Adrenal gland (tissue), 12 donors: Measurements from ENCODE around the gene MYOCD. TPM values are rescaled to one million over a fixed set of nuclear protein-coding genes. Genes with fewer than 3 reads are reported as not detected.

Experiments used
- DNase-seq, 7 donors: peaks; one replicate each; pipeline ENCODE4 v3.0.0-alpha.2; 2019 to 2020
- H3K27ac ChIP-seq, 5 donors: fragments of 200-600 bp; sonication (generic) in 4 of 5; 1 replicate in 3 of 5; 2 replicates in 2 of 5; pipeline versions ENCODE4 v1.5.1 to v1.8.0; 2016 to 2020; ENCODE audit warnings: mild to moderate bottlenecking in 1 of 5
- H3K27me3 ChIP-seq: fragments of 200-600 bp; 2 replicates; pipeline ENCODE4 v1.8.0; 2021
- H3K36me3 ChIP-seq, 2 donors: fragments of 200-600 bp; replicated peaks in 1 of 2; 1 replicate in 1 of 2; 2 replicates in 1 of 2; pipeline versions ENCODE4 v1.5.1 to v1.8.0; 2018 to 2022
- H3K4me1 ChIP-seq, 2 donors: fragments of 200-600 bp; replicated peaks in 1 of 2; 1 replicate in 1 of 2; 2 replicates in 1 of 2; pipeline versions ENCODE4 v1.5.1 to v1.8.0; 2018 to 2021
- H3K4me3 ChIP-seq, 4 donors: fragments of 200-600 bp; sonication (generic) in 3 of 4; one replicate each; pipeline ENCODE4 v1.5.1; 2016 to 2018
- H3K9me3 ChIP-seq, 3 donors: fragments of 200-600 bp; sonication (generic) in 1 of 3; replicated peaks in 1 of 3; 1 replicate in 2 of 3; 2 replicates in 1 of 3; pipeline versions ENCODE4 v1.5.1 to v1.8.0; 2016 to 2021
- POLR2A ChIP-seq, 2 donors: fragments of 450-650 bp; IDR thresholded peaks; one replicate each; pipeline ENCODE4 v1.6.1; 2017; ENCODE audit warnings: antibody characterized with exemption in 2 of 2, mild to moderate bottlenecking in 2 of 2, moderate library complexity in 1 of 2
- WGBS, 4 donors: extraction: QIAGEN DNeasy Blood & Tissue Kit in 2 of 4; methylation state at CpG; one replicate each; pipeline versions ENCODE4 v1.1.5 to v1.1.7; 2013 to 2017; 5-methylcytosine and 5-hydroxymethylcytosine counted together
- intact Hi-C, 2 donors: fragments of 100-400 bp; cut with DNase I; formaldehyde crosslinking; loops; one replicate each; pipeline versions ENCODE4 v1.14.1 to v1.15.0; 2022 to 2023
- polyA plus RNA-seq, 3 donors: library from polyadenylated mRNA; stranded (reverse); fragments of 200-250 nt in 2 of 3; fragments of 350-450 nt in 1 of 3; fragmentation: Illumina TruSeq in 1 of 3; extraction: RNeasy Lipid Tissue Mini Kit (QIAGEN cat#74804) in 1 of 3; gene quantifications; one replicate each; pipeline ENCODE4 v1.2.3, GENCODE V29; 2013 to 2014
- total RNA-seq, 9 donors: library from RNA; depleted of rRNA in 4 of 9; stranded (reverse); fragments of >200 nt in 4 of 9; fragments of 120-200 nt in 1 of 9; fragmentation: NEBNext Ultra II Directional in 1 of 9; extraction: Animal tissue kit (Norgen Biotek cat#: 25700) in 1 of 9; gene quantifications; one replicate each; pipeline versions ENCODE4 v1.1.0 to v1.2.4, GENCODE V29; 2013 to 2023
- TF ChIP-seq, protein P1 (sequence below), 6 experiments: fragments of 450-650 bp in 4 of 6; fragments of 200-600 bp in 2 of 6; sonication (generic) in 1 of 6; IDR thresholded peaks; 1 replicate in 5 of 6; 2 replicates in 1 of 6; pipeline versions ENCODE4 v1.5.1 to v1.8.0; 2016 to 2021; ENCODE audit warnings: antibody characterized with exemption in 6 of 6, mild to moderate bottlenecking in 2 of 6, moderate library complexity in 1 of 6
- donor health status: healthy with polysubstance abuse.
- donor health status: Bipolar disorder and iron deficiency.
- donor health status: DM: yes; HTN: yes; CAD: no.
- donor health status: DM: no; HTN: no; CAD: no.
- donor health status: DM: no; HTN: no; CAD: no.
- donor health status: DM: yes; HTN: yes; CAD: no.

Gene MYOCD
- total and polyA plus RNA-seq, 12 donors: 0.18 to 4.3 (median 0.97) TPM

DNA sequence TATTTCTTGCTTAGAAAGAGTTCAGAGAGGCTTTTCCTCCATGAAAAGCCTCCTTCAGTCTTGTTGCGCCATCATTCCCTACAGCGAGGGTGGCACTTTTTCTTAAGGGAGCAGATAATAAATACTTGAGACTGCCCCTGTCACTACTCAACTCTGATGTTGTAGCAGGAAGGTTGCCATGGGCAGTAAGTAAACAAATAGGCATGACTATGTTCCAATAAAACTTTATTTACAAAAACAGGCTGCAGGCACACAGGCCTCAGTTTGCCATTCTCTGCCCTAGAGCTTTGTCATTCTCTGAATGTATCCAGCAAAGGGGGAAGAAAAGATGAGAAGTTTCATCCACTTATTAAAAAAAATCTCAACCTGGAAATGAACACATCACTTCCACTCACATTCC, 60.4 kb downstream of the MYOCD start:
- Histone ChIP-seq H3K27ac (no peak overlapping the region), H3K4me3 (no peak overlapping the region), H3K27me3 (no peaks in the 10 kb centered on the region), H3K9me3 (no peaks in the 10 kb centered on the region), H3K4me1 (no peaks in the 10 kb centered on the region), H3K36me3 (no peaks in the 10 kb centered on the region)
- TF ChIP-seq POLR2A (IDR thresholded peaks at IDR 0.05): no peak
- TF ChIP-seq, protein P1, sequence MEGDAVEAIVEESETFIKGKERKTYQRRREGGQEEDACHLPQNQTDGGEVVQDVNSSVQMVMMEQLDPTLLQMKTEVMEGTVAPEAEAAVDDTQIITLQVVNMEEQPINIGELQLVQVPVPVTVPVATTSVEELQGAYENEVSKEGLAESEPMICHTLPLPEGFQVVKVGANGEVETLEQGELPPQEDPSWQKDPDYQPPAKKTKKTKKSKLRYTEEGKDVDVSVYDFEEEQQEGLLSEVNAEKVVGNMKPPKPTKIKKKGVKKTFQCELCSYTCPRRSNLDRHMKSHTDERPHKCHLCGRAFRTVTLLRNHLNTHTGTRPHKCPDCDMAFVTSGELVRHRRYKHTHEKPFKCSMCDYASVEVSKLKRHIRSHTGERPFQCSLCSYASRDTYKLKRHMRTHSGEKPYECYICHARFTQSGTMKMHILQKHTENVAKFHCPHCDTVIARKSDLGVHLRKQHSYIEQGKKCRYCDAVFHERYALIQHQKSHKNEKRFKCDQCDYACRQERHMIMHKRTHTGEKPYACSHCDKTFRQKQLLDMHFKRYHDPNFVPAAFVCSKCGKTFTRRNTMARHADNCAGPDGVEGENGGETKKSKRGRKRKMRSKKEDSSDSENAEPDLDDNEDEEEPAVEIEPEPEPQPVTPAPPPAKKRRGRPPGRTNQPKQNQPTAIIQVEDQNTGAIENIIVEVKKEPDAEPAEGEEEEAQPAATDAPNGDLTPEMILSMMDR (IDR thresholded peaks at IDR 0.05): no peak
- 81 to 95% (median 87%) methylated on average over 2 of the region's 2 CpGs for WGBS, 4 donors
- DNase-seq: no peak
- intact Hi-C loops: no loop called here

DNA sequence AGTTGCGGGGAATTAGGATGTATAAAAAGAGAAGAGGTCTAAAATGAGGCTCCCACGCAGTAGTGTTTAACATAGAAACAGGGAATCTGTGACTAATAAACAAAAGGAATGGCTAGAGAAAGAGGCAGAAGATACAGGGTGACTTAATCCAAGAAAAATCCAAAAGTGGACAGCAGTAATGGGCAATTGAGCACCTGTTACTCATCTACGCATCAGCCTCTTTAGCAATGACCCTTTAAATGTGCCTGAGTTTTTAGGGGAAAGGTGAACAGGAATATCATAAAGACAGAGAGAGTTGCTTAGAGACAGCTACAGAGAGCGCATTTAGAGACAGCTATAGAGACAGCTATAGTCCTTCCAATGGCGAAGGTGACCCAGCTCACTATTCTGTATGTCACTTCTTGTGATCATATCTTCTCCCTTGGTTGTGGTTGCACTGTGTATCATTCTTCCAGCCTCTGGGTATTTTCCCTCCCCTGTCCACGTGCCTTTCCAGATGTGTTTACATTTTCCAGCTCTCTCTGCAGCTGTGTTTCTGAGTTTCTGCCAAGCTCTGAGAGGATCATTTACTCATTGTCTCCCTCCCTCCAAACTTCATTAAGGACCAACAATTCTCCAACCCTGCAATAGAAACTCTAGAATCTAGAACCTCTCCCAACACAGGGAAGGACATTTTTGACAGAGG, 61.5 kb downstream of the MYOCD start:
- Histone ChIP-seq H3K9me3 (no peaks in the 10 kb centered on the region), H3K27ac (no peak overlapping the region), H3K4me3 (no peak overlapping the region), H3K4me1 (no peaks in the 10 kb centered on the region), H3K27me3 (no peaks in the 10 kb centered on the region), H3K36me3 (no peaks in the 10 kb centered on the region)
- TF ChIP-seq, protein P1 (IDR thresholded peaks at IDR 0.05): no peak
- TF ChIP-seq POLR2A (IDR thresholded peaks at IDR 0.05): no peak
- WGBS, 4 donors: 71 to 80% (median 74%) methylated on average over 6 of the region's 6 CpGs
- DNase-seq: no peak
- intact Hi-C loops: no loop called here

DNA sequence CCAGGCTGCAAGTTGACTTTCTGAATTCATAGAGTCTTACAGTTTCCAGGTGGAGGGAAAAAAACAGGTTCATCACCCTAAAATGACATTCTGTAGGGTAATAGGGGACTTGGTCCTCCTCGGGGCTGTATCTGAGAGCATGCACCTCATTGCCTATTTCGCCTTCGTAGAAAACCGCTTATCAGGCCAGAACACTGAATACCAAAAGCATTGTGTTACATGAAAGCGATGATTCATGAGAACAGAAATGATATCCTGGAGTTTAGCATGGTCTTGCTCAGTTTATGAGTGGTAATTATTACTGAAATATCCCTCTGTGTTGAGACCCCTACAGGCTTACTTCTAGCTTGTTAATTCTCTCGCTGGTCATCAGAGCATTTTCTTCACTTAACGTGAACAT, 62.2 kb downstream of the MYOCD start:
- H3K36me3 ChIP-seq: no peaks in the 10 kb centered on the region
- H3K4me1 ChIP-seq: no peaks in the 10 kb centered on the region
- TF ChIP-seq POLR2A (IDR thresholded peaks at IDR 0.05): no peak
- TF ChIP-seq, protein P1 (IDR thresholded peaks at IDR 0.05): no peak
- DNase-seq: no peak
- intact Hi-C loops: no loop called here
- H3K4me3 ChIP-seq: no peak overlapping the region
- no peaks in the 10 kb centered on the region for H3K9me3 ChIP-seq
- 81 to 90% (median 84%) methylated on average over 7 of the region's 7 CpGs for WGBS, 4 donors
- H3K27ac ChIP-seq: no peak overlapping the region
- H3K27me3 ChIP-seq: no peaks in the 10 kb centered on the region

DNA sequence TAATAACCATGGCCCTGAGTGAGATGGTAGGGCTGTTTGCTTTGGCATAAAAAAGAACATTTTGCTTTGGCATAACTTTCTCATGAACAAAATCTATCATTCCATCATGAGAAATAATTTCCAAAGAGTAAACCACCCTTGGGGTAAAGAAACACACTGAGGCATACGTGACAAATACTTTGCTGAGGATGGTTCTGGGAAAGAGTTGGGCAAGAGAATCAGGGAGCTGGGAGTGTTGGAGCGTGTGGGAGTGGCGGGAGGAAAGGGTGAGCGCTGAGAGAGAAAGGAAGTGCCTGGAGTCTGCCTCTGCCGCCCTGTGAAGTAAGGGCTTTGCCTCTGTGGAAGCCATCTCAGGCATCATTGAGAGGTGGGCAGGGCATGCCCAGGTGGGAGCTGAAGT, 63.4 kb downstream of the MYOCD start:
- TF ChIP-seq, protein P1 (IDR thresholded peaks at IDR 0.05): no peak
- no peak for TF ChIP-seq POLR2A (IDR thresholded peaks at IDR 0.05)
- H3K27ac ChIP-seq: no peak overlapping the region
- H3K4me3 ChIP-seq: no peak overlapping the region
- WGBS, 4 donors: 68 to 75% (median 70%) methylated on average over 5 of the region's 5 CpGs
- no peak for DNase-seq
- H3K4me1 ChIP-seq: no peaks in the 10 kb centered on the region
- no peaks in the 10 kb centered on the region for H3K9me3 ChIP-seq
- no peaks in the 10 kb centered on the region for H3K36me3 ChIP-seq
- intact Hi-C loops: no loop called here
- H3K27me3 ChIP-seq: no peaks in the 10 kb centered on the region
